ENCODE measurements around the gene SPINT1.

- TF ChIP-seq, protein P1, sequence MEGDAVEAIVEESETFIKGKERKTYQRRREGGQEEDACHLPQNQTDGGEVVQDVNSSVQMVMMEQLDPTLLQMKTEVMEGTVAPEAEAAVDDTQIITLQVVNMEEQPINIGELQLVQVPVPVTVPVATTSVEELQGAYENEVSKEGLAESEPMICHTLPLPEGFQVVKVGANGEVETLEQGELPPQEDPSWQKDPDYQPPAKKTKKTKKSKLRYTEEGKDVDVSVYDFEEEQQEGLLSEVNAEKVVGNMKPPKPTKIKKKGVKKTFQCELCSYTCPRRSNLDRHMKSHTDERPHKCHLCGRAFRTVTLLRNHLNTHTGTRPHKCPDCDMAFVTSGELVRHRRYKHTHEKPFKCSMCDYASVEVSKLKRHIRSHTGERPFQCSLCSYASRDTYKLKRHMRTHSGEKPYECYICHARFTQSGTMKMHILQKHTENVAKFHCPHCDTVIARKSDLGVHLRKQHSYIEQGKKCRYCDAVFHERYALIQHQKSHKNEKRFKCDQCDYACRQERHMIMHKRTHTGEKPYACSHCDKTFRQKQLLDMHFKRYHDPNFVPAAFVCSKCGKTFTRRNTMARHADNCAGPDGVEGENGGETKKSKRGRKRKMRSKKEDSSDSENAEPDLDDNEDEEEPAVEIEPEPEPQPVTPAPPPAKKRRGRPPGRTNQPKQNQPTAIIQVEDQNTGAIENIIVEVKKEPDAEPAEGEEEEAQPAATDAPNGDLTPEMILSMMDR (IDR thresholded peaks at IDR 0.05; ENCODE audit: low read depth, low read length), result no peak
- no peak for TF ChIP-seq POLR2A (IDR thresholded peaks at IDR 0.05; ENCODE audit: extremely low read depth, insufficient read length)
Observed at GRCh38 chr15:40855706-40856234, 11.9 kb downstream of the SPINT1 start.

All from NB4 (cell line).